GM18867 (cell line): ENCODE results near the gene AGAP1.

Experiments
- ATAC-seq: cut with Tn5 transposase; IDR thresholded peaks from one replicate; pipeline ENCODE4 v1.9.1; 2021; ENCODE audit warnings: mild to moderate bottlenecking, moderate library complexity; ENCODE audit not compliant: unreplicated experiment

AGAP1 gene

GRCh38 chr2:235857598-235857997 is 363.8 kb downstream of the AGAP1 start:
- ATAC-seq: no peak

DNA sequence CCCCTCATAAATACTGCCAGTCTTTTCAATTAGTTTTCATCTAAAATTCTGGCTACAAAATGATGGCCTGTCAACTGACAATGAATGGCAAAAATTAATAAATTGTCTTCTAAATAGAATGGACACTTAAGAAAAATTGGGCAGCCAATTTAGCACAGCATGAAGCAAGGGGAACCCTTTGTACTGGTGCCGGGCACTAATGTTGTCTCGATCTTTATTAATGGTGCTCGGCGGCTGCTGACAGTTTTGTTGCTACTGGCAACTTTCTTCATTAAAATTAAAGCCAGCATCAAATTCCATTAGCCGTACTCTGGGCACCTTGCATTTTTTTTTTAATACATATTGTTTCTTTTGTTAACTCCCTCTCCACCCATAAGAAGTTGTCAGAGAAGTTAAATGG is 365.0 kb downstream of the AGAP1 start:
- no peak for ATAC-seq

GRCh38 chr2:235859651-235860050 is 365.8 kb downstream of the AGAP1 start:
- no peak for ATAC-seq

- ATAC-seq: no peak
These were observed 366.3 kb downstream of the AGAP1 start for GRCh38 chr2:235860111-235860510.

GRCh38 chr2:235860871-235861270 is 367.0 kb downstream of the AGAP1 start:
- no peak for ATAC-seq

- no peak for ATAC-seq
These were observed 367.5 kb downstream of the AGAP1 start for GRCh38 chr2:235861383-235861782.

DNA sequence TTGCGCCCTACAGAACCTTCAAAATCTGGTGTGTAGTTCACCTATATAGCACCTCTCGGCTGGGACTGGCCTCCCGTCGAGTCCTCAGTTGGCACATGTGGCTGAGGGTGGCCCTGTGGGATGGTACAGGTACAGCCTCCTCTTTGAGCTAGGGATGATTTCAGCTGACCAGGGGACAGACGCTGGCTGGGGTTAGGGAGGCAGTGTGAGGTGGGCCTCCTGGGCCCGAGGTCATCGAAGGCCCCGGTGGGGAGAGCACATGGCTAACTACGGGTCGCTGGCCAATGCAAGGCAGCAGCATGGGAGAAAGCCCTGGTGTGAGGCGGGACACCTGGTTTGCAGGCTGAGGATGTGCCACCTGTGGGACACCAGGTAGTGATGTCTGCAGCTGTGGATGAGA is 369.6 kb downstream of the AGAP1 start:
- ATAC-seq: no peak

GRCh38 chr2:235864302-235864701 is 370.5 kb downstream of the AGAP1 start:
- ATAC-seq: no peak

DNA sequence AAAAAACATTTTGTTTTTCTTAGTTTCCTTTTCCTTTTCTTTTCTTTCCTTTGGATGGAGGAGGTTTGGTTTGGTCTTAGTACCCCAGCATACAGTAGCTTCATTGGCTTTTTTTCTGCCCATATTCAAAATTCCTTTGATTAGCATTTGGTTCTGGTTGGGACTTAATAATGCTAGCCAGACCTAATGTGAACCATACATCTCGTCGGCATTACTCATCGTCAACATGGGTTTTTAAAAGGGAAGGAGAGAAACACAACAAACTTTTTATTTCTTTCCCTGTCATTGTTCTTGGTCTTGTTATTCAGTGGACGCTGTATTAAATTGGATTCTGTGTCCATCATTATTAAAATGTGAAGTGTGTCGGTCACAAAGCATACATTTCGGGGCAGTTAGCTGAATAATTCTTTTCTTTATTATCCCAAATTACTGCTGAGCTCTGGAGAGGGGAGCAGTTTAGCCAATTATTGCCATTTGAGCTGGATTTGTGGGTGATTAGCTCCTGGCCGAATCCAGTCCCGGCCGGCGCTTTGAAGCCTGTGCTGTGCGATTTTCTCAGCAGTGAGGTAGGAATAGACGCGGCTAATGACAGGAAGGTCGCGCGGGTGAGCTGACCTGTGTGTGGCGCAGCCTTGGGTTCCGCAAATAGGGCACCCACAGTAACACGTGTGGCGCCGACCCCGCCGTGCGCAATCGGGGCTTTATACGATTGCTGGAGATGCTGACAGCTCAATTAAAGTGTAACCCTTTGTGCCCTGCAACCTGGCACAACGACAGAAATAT is 371.1 kb downstream of the AGAP1 start:
- ATAC-seq: no peak

DNA sequence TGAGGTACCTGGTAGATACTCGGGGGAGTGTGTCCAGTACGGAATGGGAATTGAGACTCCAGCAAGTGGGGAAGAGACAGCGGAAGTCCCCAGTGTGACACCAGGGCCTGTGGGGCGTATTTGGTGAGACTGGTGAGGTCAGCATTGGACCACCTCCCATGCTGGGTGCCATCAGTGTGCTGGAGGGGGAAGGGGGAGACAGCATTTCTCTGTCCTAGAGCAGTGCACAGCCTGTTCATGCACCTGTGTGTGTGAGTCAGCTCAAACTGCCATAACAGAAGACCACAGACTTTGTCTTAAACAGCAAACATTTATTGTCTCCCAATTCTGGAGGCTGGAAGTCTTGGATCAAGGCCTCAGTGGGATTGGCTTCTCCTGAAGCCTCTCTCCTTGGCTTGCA is 372.5 kb downstream of the AGAP1 start:
- ATAC-seq: no peak

- ATAC-seq: no peak
These were observed 374.4 kb downstream of the AGAP1 start for GRCh38 chr2:235868224-235868623.

- no peak for ATAC-seq
These were observed 374.8 kb downstream of the AGAP1 start for GRCh38 chr2:235868645-235869044.

DNA sequence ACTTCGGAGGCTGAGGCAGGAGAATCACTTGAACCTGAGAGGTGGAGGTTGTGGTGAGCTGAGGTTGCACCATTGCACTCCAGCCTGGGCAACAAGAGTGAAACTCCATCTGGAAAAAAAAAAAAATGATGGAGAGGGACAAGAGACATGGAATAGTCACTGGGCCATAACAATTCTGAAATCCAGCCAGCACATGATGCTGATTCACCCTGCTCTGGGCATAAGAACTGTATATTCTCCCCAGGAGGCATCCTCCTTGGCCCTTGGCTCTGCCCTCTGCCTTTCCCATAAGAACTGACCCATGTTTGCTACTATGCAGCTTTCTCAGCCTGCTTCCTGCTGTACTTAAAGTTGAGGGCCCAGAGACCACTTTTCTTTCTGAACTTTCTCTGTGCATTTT is 376.7 kb downstream of the AGAP1 start:
- no peak for ATAC-seq

DNA sequence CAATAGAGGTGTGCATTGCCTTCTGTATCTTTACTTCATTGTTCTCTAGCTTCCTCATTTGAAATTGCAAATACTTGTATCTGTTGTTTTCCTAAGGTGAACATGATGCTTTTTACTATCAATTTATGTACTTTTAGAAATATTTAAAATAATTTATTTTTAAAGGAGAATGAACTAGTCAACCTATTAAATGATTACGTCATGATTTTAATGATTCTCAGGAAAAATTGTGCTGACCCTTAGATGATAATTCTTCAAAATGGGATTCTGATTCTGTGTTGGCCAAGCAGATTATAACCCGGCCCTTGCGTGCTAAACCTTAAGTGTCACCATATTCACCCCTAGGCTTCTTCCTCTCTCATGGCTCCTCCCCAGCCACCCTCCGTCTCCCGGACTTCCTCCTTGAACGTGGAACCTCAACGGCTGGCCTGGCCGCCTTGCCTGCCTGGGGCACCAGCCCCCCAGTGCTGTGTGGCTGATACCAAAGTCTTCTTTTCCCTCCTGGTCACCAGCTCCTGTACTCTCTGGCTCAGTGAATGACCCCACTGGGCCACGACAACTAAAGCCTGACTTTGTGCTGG is 382.3 kb downstream of the AGAP1 start:
- no peak for ATAC-seq

GRCh38 chr2:235877275-235877802 is 383.5 kb downstream of the AGAP1 start:
- ATAC-seq: no peak

DNA sequence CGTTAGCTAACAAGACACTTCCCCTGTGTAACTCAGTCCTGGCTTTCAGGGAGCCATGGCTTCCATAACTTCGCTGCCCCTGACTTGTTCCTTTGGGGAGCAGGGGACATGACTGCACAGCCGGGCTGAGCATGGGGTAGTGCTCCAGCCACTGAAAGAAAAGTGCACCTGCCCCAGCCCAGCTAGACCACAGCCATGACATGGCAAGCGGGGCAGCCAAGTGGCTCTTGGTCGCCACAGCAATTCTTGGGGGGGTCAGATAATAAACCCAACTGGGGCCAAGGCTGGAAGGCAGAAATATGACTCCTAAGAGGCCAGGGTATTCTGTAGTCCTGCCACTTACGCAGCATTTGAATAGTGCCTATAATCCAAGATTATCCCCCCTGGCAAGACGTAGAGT is 385.3 kb downstream of the AGAP1 start:
- no peak for ATAC-seq

DNA sequence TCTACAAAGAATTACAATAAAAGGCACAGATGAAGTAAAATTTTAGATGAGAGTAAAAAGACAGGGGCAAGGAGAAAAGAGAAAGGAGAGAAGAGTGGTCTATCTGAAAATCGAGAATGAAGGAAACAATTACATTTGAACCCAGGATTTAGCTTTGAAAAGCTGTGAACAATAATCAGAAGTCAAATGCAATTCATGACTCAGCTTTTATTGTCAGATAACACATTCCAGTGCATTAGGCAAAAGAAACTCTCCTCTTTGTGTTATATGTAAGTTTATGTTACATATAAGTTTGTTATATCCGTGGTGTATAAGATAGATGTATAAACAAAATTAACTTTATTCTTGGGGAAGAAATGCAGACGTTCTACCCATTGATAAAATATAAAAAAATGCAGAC is 389.8 kb downstream of the AGAP1 start:
- ATAC-seq: no peak

- no peak for ATAC-seq
These were observed 395.4 kb downstream of the AGAP1 start for GRCh38 chr2:235889302-235889630.

DNA sequence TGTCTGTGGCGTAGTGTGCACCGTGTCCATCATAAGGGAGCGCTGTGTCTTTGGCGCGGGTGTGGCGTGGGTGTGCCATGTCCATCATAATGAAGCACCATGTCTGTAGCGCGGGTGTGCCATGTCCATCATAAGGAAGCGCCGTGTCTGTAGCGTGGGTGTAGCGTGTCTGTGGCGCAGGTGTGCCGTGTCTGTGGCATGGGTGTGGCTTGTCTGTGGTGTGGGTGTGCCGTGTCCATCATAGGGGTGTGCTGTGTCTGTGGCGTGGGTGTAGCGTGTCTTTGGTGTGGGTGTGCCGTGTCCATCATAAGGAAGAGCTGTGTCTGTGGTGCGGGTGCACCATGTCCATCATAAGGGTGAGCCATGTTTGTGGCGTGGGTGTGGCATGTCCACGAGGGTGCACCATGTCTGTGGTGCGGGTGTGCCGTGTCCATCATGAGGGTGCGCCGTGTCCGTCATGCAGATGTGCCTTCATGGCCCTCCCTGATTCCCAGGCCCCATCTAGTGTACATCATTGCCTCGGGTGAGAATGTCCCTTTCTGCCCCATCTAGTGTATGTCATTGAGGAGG is 399.4 kb downstream of the AGAP1 start:
- ATAC-seq: no peak

DNA sequence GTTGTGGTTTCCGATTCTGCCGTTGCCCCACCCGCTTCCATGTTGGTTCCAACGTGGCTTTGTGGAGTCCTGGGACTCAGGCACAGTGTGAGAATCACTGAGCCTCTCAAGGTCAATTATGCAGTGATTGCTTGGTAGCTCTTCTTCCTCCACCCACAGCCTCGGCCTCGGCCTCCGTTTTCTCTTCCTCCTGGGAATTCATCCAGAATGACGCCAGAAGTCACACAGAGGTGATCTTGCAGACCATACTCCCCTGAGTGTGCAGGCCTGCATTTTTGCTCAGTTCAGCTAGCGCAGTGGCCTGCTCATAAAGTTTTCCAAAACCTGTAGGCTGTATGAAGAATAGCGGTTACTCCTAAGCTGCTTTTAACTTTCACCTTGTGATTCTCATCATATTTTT is 401.0 kb downstream of the AGAP1 start:
- ATAC-seq: no peak

DNA sequence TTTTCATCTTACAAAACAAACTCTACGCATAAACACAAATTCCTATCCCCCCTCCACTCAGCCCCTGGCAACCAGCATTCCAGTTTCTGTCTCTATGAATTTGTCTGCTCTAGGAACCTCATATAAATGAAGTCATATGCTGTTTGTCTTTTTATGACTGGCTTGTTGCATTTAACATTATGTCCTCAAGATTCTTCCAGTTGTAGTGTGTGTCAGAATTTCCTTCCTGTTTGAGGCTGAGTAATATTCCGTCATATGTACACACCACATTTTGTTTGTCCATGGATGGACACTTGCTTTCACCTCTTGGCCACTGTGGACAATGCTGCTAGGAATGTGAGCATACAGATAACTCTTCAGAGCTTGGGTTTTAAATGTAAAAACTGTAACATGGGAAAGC is 402.2 kb downstream of the AGAP1 start:
- ATAC-seq: no peak

GRCh38 chr2:235897992-235898391 is 404.1 kb downstream of the AGAP1 start:
- ATAC-seq: no peak
